SK-N-SH (cell line): ENCODE results near the gene FRYL. TPM values are rescaled to one million over a fixed set of nuclear protein-coding genes. Genes with fewer than 3 reads are reported as not detected.
A peak's percentile ranks its signal among the peaks of the same experiment; 100 is the strongest.

Experiments used
- CTCF ChIA-PET: fragments of 300-600, 350-600 bp; formaldehyde crosslinking; extraction: SDS; loops from one replicate; lab custom pipeline; 2021; lab: Yijun Ruan, JAX
- POLR2A ChIA-PET: fragments of 350-600 bp; sonication (Branson Sonifier 250); formaldehyde crosslinking; extraction: SDS; loops from one replicate; lab custom pipeline; 2020; ENCODE audit warnings: antibody characterized with exemption, inconsistent platforms; lab: Yijun Ruan, JAX
- DNase-seq: peaks from one replicate; pipeline ENCODE4 v3.0.0; 2012
- H2AFZ ChIP-seq: fragments of 200-600 bp; sonication (generic); 2 replicates; pipeline ENCODE4 v1.8.1; 2016; ENCODE audit warnings: antibody characterized with exemption, mild to moderate bottlenecking, low read depth
- H3F3A ChIP-seq: fragments of 200-600 bp; sonication (generic); replicated peaks from 2 replicates; pipeline ENCODE3; 2016; ENCODE audit warnings: antibody characterized with exemption, mild to moderate bottlenecking; ENCODE audit not compliant: insufficient read depth
- H3K27ac ChIP-seq, 2 experiments: fragments of 200-500 bp in 1 of 2; fragments of 200-600 bp in 1 of 2; sonication (Bioruptor generic) in 1 of 2; sonication (generic), shearing (Covaris generic) in 1 of 2; 2 replicates each; pipeline versions ENCODE4 v1.5.1 to v1.6.1; 2014 to 2016; ENCODE audit warnings: low read depth in 2 of 2, inconsistent platforms in 1 of 2, low read length in 1 of 2, mild to moderate bottlenecking in 1 of 2, mixed read lengths in 1 of 2
- H3K27me3 ChIP-seq: fragments of 200-600 bp; sonication (generic), shearing (Covaris generic); 2 replicates; pipeline ENCODE4 v1.6.1; 2016; ENCODE audit warnings: mixed run types; ENCODE audit not compliant: insufficient read depth
- H3K36me3 ChIP-seq, 2 experiments: fragments of 200-500 bp in 1 of 2; fragments of 200-600 bp in 1 of 2; sonication (Bioruptor generic) in 1 of 2; sonication (generic) in 1 of 2; replicated peaks in 1 of 2; 2 replicates each; pipeline versions ENCODE3 to v1.5.1; 2014 to 2016; ENCODE audit warnings: low read length in 1 of 2, mild to moderate bottlenecking in 1 of 2; ENCODE audit not compliant: insufficient read depth in 2 of 2, control insufficient read depth in 1 of 2
- H3K4me1 ChIP-seq, 2 experiments: fragments of 200-500 bp in 1 of 2; fragments of 200-600 bp in 1 of 2; sonication (Bioruptor generic) in 1 of 2; sonication (generic), shearing (Covaris generic) in 1 of 2; 2 replicates each; pipeline versions ENCODE4 v1.5.1 to v1.6.1; 2014 to 2016; ENCODE audit warnings: low read depth in 1 of 2, low read length in 1 of 2, mixed run types in 1 of 2; ENCODE audit not compliant: insufficient read depth in 2 of 2, control insufficient read depth in 1 of 2
- H3K4me2 ChIP-seq: fragments of 200-600 bp; sonication (generic), shearing (Covaris generic); 2 replicates; pipeline ENCODE4 v1.6.1; 2017; ENCODE audit warnings: mixed run types
- H3K4me3 ChIP-seq, 2 experiments: fragments of 200-500 bp in 1 of 2; fragments of 200-600 bp in 1 of 2; sonication (Bioruptor generic) in 1 of 2; sonication (generic), shearing (Covaris generic) in 1 of 2; 2 replicates each; pipeline versions ENCODE4 v1.5.1 to v1.8.1; 2014 to 2016; ENCODE audit warnings: low read depth in 2 of 2, inconsistent platforms in 1 of 2, low read length in 1 of 2, mild to moderate bottlenecking in 1 of 2, mixed read lengths in 1 of 2, moderate library complexity in 1 of 2
- H3K79me2 ChIP-seq: fragments of 200-600 bp; sonication (generic); 2 replicates; pipeline ENCODE4 v1.8.1; 2017; ENCODE audit warnings: mild to moderate bottlenecking; ENCODE audit not compliant: insufficient read depth
- H3K9ac ChIP-seq: fragments of 200-600 bp; sonication (generic); 2 replicates; pipeline ENCODE4 v1.6.1; 2017; ENCODE audit warnings: mixed run types
- H3K9me2 ChIP-seq: fragments of 200-600 bp; sonication (generic); 2 replicates; pipeline ENCODE4 v1.6.1; 2017; ENCODE audit warnings: mixed run types
- H3K9me3 ChIP-seq: fragments of 200-600 bp; sonication (generic); 2 replicates; pipeline ENCODE4 v1.6.1; 2017; ENCODE audit warnings: mixed run types, mild to moderate bottlenecking, moderate library complexity
- H4K20me1 ChIP-seq: fragments of 200-600 bp; sonication (generic); 2 replicates; pipeline ENCODE4 v1.6.1; 2017; ENCODE audit warnings: mild to moderate bottlenecking, mixed run types; ENCODE audit not compliant: insufficient read depth
- ELF1 ChIP-seq: IDR thresholded peaks from 2 replicates; pipeline ENCODE4 v1.4.0; 2012
- EP300 ChIP-seq, 2 experiments: IDR thresholded peaks; 2 replicates each; pipeline versions ENCODE4 v1.4.0 to v1.6.1; 2012; ENCODE audit warnings: borderline replicate concordance in 1 of 2, low read depth in 1 of 2, low read length in 1 of 2
- EZH2phosphoT487 ChIP-seq: fragments of 200-600 bp; sonication (generic); IDR thresholded peaks from 2 replicates; pipeline ENCODE4 v1.6.1; 2017; ENCODE audit warnings: low read depth, mixed run types, mild to moderate bottlenecking, antibody characterized with exemption, moderate library complexity, borderline replicate concordance
- FOSL2 ChIP-seq: IDR thresholded peaks from 2 replicates; pipeline ENCODE4 v1.4.0; 2012; ENCODE audit warnings: low read depth, mild to moderate bottlenecking, moderate library complexity, borderline replicate concordance
- FOXJ3 ChIP-seq: sonication (generic); formaldehyde crosslinking; IDR thresholded peaks from 2 replicates; pipeline ENCODE4 v1.5.1; 2020; ENCODE audit warnings: mild to moderate bottlenecking, missing genetic modification reagents
- FOXM1 ChIP-seq: IDR thresholded peaks from 2 replicates; pipeline ENCODE4 v1.4.0; 2012; ENCODE audit warnings: low read depth, mild to moderate bottlenecking
- GABPA ChIP-seq: IDR thresholded peaks from 2 replicates; pipeline ENCODE4 v1.4.0; 2012; ENCODE audit warnings: low read depth, mild to moderate bottlenecking
- GATA2 ChIP-seq: sonication (generic); formaldehyde crosslinking; IDR thresholded peaks from 2 replicates; pipeline ENCODE4 v1.5.0; 2020; ENCODE audit warnings: mild to moderate bottlenecking, missing genetic modification reagents
- JUND ChIP-seq: IDR thresholded peaks from 2 replicates; pipeline ENCODE4 v1.4.0; 2012
- MAX ChIP-seq: IDR thresholded peaks from 2 replicates; pipeline ENCODE4 v1.4.0; 2012; ENCODE audit warnings: low read depth
- MEF2A ChIP-seq: IDR thresholded peaks from 2 replicates; pipeline ENCODE4 v1.4.0; 2012; ENCODE audit warnings: low read depth, borderline replicate concordance
- MXI1 ChIP-seq: IDR thresholded peaks from 2 replicates; pipeline ENCODE4 v1.6.1; 2012; ENCODE audit warnings: mild to moderate bottlenecking, low read depth, low read length, improper control_type of control experiment
- RAD21 ChIP-seq: IDR thresholded peaks from 2 replicates; pipeline ENCODE4 v1.6.1; 2012; ENCODE audit warnings: mild to moderate bottlenecking, low read length
- RCOR1 ChIP-seq: fragments of 150-350 bp; IDR thresholded peaks from 2 replicates; pipeline ENCODE4 v1.6.1; 2017; ENCODE audit warnings: antibody characterized with exemption, low read length
- RFX5 ChIP-seq: IDR thresholded peaks from 2 replicates; pipeline ENCODE4 v1.6.1; 2012; ENCODE audit warnings: mild to moderate bottlenecking, improper control_type of control experiment, low read length
- SIN3A ChIP-seq: IDR thresholded peaks from 2 replicates; pipeline ENCODE4 v1.6.1; 2012; ENCODE audit warnings: low read depth, mild to moderate bottlenecking, low read length, moderate library complexity, borderline replicate concordance
- TAF1 ChIP-seq: IDR thresholded peaks from 2 replicates; pipeline ENCODE4 v1.6.1; 2012; ENCODE audit warnings: low read depth, mild to moderate bottlenecking, low read length, moderate library complexity, borderline replicate concordance
- TCF12 ChIP-seq: IDR thresholded peaks from 2 replicates; pipeline ENCODE4 v1.4.0; 2012
- TEAD4 ChIP-seq: IDR thresholded peaks from 2 replicates; pipeline ENCODE4 v1.4.0; 2012; ENCODE audit warnings: mild to moderate bottlenecking, borderline replicate concordance; ENCODE audit not compliant: insufficient read depth
- USF2 ChIP-seq: fragments of 150-350 bp; IDR thresholded peaks from 2 replicates; pipeline ENCODE4 v1.6.1; 2017; ENCODE audit warnings: antibody characterized with exemption, low read length, low read depth, borderline replicate concordance
- YY1 ChIP-seq: IDR thresholded peaks from 2 replicates; pipeline ENCODE4 v1.4.0; 2012; ENCODE audit warnings: low read depth, mild to moderate bottlenecking
- WGBS: methylation state at CpG from one replicate; pipeline ENCODE4 v1.1.6; 2017; ENCODE audit warnings: low lambda C conversion rate; 5-methylcytosine and 5-hydroxymethylcytosine counted together
- polyA plus RNA-seq, 3 experiments: library from polyadenylated mRNA; depleted of rRNA; stranded (reverse); fragments of >200 nt; gene quantifications; 2 replicates each; pipeline ENCODE4 v1.2.3, GENCODE V29; 2012
- TF ChIP-seq, protein P1 (sequence below): fragments of 150-350 bp; IDR thresholded peaks from 2 replicates; pipeline ENCODE4 v1.6.1; 2016; ENCODE audit warnings: mild to moderate bottlenecking, low read depth, low read length
- TF ChIP-seq, protein P2 (sequence below): IDR thresholded peaks from 2 replicates; pipeline ENCODE4; 2012
- TF ChIP-seq, protein P3 (sequence below): IDR thresholded peaks from 2 replicates; pipeline ENCODE4 v1.4.0; 2012; ENCODE audit warnings: low read depth, borderline replicate concordance
- TF ChIP-seq, protein P4 (sequence below): IDR thresholded peaks from 2 replicates; pipeline ENCODE4 v1.4.0; 2012; ENCODE audit warnings: low read depth, borderline replicate concordance

Gene FRYL
- polyA plus RNA-seq, 1 of the 3 experiments (the other 2 are of a cell fraction): 8.2 TPM

GRCh38 chr4:48470137-48470536 is 309.9 kb downstream of the FRYL start (continued):
- TF ChIP-seq, protein P1, sequence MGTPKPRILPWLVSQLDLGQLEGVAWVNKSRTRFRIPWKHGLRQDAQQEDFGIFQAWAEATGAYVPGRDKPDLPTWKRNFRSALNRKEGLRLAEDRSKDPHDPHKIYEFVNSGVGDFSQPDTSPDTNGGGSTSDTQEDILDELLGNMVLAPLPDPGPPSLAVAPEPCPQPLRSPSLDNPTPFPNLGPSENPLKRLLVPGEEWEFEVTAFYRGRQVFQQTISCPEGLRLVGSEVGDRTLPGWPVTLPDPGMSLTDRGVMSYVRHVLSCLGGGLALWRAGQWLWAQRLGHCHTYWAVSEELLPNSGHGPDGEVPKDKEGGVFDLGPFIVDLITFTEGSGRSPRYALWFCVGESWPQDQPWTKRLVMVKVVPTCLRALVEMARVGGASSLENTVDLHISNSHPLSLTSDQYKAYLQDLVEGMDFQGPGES: no peak
- no peak for TF ChIP-seq USF2
- TF ChIP-seq JUND: peak; percentile 48; the same call in 1 of the 2 replicates
- TF ChIP-seq TCF12: peak; percentile 58
- no peak for TF ChIP-seq MEF2A
- no peak for TF ChIP-seq RCOR1
- TF ChIP-seq EZH2phosphoT487: no peak
- TF ChIP-seq FOXM1: no peak
- no peak for TF ChIP-seq ELF1
- no peak for TF ChIP-seq YY1
- TF ChIP-seq, protein P2, sequence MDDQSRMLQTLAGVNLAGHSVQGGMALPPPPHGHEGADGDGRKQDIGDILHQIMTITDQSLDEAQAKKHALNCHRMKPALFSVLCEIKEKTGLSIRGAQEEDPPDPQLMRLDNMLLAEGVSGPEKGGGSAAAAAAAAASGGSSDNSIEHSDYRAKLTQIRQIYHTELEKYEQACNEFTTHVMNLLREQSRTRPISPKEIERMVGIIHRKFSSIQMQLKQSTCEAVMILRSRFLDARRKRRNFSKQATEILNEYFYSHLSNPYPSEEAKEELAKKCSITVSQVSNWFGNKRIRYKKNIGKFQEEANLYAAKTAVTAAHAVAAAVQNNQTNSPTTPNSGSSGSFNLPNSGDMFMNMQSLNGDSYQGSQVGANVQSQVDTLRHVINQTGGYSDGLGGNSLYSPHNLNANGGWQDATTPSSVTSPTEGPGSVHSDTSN: peak; percentile 80
- TF ChIP-seq EP300 (IDR thresholded peaks at IDR 0.05; ENCODE audit: borderline replicate concordance in 1 of 2, low read depth in 1 of 2, low read length in 1 of 2): peak; percentile 7 to 80; a peak in 2 of 4 replicates
- TF ChIP-seq, protein P3, sequence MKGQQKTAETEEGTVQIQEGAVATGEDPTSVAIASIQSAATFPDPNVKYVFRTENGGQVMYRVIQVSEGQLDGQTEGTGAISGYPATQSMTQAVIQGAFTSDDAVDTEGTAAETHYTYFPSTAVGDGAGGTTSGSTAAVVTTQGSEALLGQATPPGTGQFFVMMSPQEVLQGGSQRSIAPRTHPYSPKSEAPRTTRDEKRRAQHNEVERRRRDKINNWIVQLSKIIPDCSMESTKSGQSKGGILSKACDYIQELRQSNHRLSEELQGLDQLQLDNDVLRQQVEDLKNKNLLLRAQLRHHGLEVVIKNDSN: no peak
- no peak for TF ChIP-seq SIN3A
- TF ChIP-seq TEAD4: no peak
- TF ChIP-seq, protein P4, sequence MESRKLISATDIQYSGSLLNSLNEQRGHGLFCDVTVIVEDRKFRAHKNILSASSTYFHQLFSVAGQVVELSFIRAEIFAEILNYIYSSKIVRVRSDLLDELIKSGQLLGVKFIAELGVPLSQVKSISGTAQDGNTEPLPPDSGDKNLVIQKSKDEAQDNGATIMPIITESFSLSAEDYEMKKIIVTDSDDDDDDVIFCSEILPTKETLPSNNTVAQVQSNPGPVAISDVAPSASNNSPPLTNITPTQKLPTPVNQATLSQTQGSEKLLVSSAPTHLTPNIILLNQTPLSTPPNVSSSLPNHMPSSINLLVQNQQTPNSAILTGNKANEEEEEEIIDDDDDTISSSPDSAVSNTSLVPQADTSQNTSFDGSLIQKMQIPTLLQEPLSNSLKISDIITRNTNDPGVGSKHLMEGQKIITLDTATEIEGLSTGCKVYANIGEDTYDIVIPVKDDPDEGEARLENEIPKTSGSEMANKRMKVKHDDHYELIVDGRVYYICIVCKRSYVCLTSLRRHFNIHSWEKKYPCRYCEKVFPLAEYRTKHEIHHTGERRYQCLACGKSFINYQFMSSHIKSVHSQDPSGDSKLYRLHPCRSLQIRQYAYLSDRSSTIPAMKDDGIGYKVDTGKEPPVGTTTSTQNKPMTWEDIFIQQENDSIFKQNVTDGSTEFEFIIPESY: no peak
- TF ChIP-seq MXI1: peak; percentile 7; the same call in 1 of the 2 replicates
- TF ChIP-seq, all 33 proteins: peak for 6

DNA sequence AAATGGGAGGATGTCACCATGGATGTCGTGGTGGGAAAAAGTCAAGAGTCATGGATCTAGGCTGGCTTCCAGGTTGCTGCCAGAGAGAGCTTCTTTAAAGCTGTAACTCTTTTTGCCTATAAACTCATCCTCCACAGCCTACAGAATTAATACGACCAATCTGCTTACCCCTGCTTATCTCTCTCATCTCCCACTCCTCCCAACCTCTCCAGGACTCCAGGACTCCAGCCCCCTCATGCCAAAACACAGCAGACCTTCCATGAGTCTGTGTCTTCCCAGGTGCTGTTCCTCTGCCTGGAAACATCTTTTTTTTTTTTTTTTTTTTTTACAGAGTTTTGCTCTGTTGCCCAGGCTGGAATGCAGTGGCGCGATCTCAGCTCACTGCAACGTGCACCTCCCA is 312.2 kb downstream of the FRYL start:
- CTCF ChIA-PET: interaction anchor here (0.7 to 1.3 kb wide), 3 partner anchors 17 to 78 kb away, joined by 3 read pairs; no protein-coding TSS in a partner anchor

More for the DNA sequence above, 312.2 kb downstream of the FRYL start:
- Histone ChIP-seq H3K9ac (no peak overlapping the region), H3K27ac (no peak overlapping the region), H3K79me2 (no peaks in the 10 kb centered on the region), H3K4me3 (no peak overlapping the region), H3F3A (peaks cover under 1% of the 10 kb centered on the region), H3K4me2 (no peak overlapping the region), H3K36me3 (no peaks in the 10 kb centered on the region), H3K9me2 (no peaks in the 10 kb centered on the region), H3K9me3 (no peaks in the 10 kb centered on the region), H3K27me3 (no peaks in the 10 kb centered on the region), H3K4me1 (peaks cover 15 to 26% of the 10 kb centered on the region in 2 experiments; a peak in 3 of 4 replicates), H4K20me1 (no peaks in the 10 kb centered on the region), H2AFZ (no peak overlapping the region)
- no peak for TF ChIP-seq RFX5
- TF ChIP-seq, protein P2: no peak
- TF ChIP-seq TAF1: no peak
- no peak for TF ChIP-seq MAX
- no peak for TF ChIP-seq RAD21
- no peak for TF ChIP-seq FOXJ3 (CRISPR knock-in tag)
- TF ChIP-seq JUND: no peak
- no peak for TF ChIP-seq FOXM1
- no peak for TF ChIP-seq MXI1
- no peak for TF ChIP-seq MEF2A
- TF ChIP-seq GABPA: no peak
- no peak for TF ChIP-seq ELF1
- no peak for TF ChIP-seq GATA2 (CRISPR knock-in tag)
- no peak for TF ChIP-seq FOSL2
- POLR2A ChIA-PET: no interaction called here
- 71% methylated on average over 5 of the region's 5 CpGs for WGBS
- DNase-seq: no peak
